HG03097 (cell line): ENCODE data around the gene KIF17.

Experiments used
- ATAC-seq: cut with Tn5 transposase; IDR thresholded peaks from one replicate; pipeline ENCODE4 v1.9.1; 2021; ENCODE audit not compliant: unreplicated experiment, low FRiP score

Gene KIF17

GRCh38 chr1:20663969-20664715 is 53.7 kb downstream of the KIF17 start:
- no peak for ATAC-seq

- ATAC-seq, result no peak
Observed at GRCh38 chr1:20663365-20663764, 54.4 kb downstream of the KIF17 start.

- ATAC-seq, result no peak
Observed at GRCh38 chr1:20662110-20662475, 55.7 kb downstream of the KIF17 start.

- peak; percentile 94 for ATAC-seq
Observed at GRCh38 chr1:20661207-20662109, 56.3 kb downstream of the KIF17 start, which contains the start of gene DDOST. Gene DDOST (minus strand): TSS chr1:20661369. CDS start chr1:20661350, 19 bp downstream.

- peak; percentile 15 for ATAC-seq
Observed at GRCh38 chr1:20660847-20661206, 57.0 kb downstream of the KIF17 start.

GRCh38 chr1:20660363-20660762 is 57.4 kb downstream of the KIF17 start:
- no peak for ATAC-seq

GRCh38 chr1:20658166-20658915 is 59.5 kb downstream of the KIF17 start:
- no peak for ATAC-seq

- ATAC-seq, result no peak
Observed at GRCh38 chr1:20657024-20657423, 60.8 kb downstream of the KIF17 start.

- ATAC-seq, result no peak
Observed at GRCh38 chr1:20654104-20654690, 63.6 kb downstream of the KIF17 start.

- ATAC-seq, result no peak
Observed at GRCh38 chr1:20652300-20652699, 65.5 kb downstream of the KIF17 start.

GRCh38 chr1:20648946-20649345 is 68.9 kb downstream of the KIF17 start:
- ATAC-seq, result no peak

GRCh38 chr1:20648438-20648837 is 69.4 kb downstream of the KIF17 start:
- ATAC-seq, result no peak

- no peak for ATAC-seq
Observed at GRCh38 chr1:20645414-20645813, 72.4 kb downstream of the KIF17 start.

GRCh38 chr1:20644416-20644815 is 73.4 kb downstream of the KIF17 start:
- no peak for ATAC-seq

GRCh38 chr1:20643080-20643479 is 74.7 kb downstream of the KIF17 start:
- no peak for ATAC-seq

GRCh38 chr1:20641975-20642374 is 75.8 kb downstream of the KIF17 start:
- no peak for ATAC-seq

GRCh38 chr1:20640183-20640597 is 77.6 kb downstream of the KIF17 start:
- ATAC-seq, result no peak

GRCh38 chr1:20636785-20637347 is 80.9 kb downstream of the KIF17 start:
- no peak for ATAC-seq

GRCh38 chr1:20634594-20635084 is 83.2 kb downstream of the KIF17 start:
- no peak for ATAC-seq

GRCh38 chr1:20634065-20634593 is 83.7 kb downstream of the KIF17 start:
- ATAC-seq, result no peak
